AG04450 (cell line): ENCODE measurements around the gene GPATCH2. TPM values are rescaled to one million over a fixed set of nuclear protein-coding genes. Genes with fewer than 3 reads are reported as not detected.

Experiments used
- CTCF ChIA-PET: fragments of 300-600, 350-600 bp; formaldehyde crosslinking; extraction: SDS; loops from one replicate; lab custom pipeline; 2022; ENCODE audit warnings: antibody characterized with exemption, inconsistent platforms; lab: Charles Lee
- POLR2A ChIA-PET: fragments of 350-600 bp; formaldehyde crosslinking; extraction: SDS; loops from one replicate; lab custom pipeline; 2021; ENCODE audit warnings: antibody characterized with exemption, inconsistent platforms; lab: Yijun Ruan, JAX
- DNase-seq: peaks from one replicate; pipeline ENCODE4 v3.0.0-alpha.2; 2011; ENCODE audit warnings: low read depth, low spot score
- H3K27ac ChIP-seq: one replicate; pipeline ENCODE4 v1.5.1; 2012; ENCODE audit warnings: low read depth, low read length, control low read depth
- H3K27me3 ChIP-seq: one replicate; pipeline ENCODE4 v1.6.0; 2012; ENCODE audit warnings: low read length; ENCODE audit not compliant: control insufficient read depth, insufficient read depth
- H3K4me3 ChIP-seq: 2 replicates; pipeline ENCODE4 v1.5.1; 2011; ENCODE audit warnings: mild to moderate bottlenecking, low read depth, low read length, control low read depth
- H3K9me3 ChIP-seq: 2 replicates; pipeline ENCODE4 v1.5.1; 2012; ENCODE audit warnings: low read length; ENCODE audit not compliant: control insufficient read depth, insufficient read depth
- polyA plus RNA-seq: library from polyadenylated mRNA; depleted of rRNA; stranded (reverse); fragments of >200 nt; gene quantifications from 2 replicates; pipeline ENCODE4 v1.2.3, GENCODE V29; 2011
- TF ChIP-seq, protein P1 (sequence below): IDR thresholded peaks from 2 replicates; pipeline ENCODE4 v1.5.1; 2011; ENCODE audit warnings: low read depth, low read length, control low read depth, inconsistent platforms

Gene GPATCH2
- polyA plus RNA-seq, 1 experiment: 11.1 TPM

GRCh38 chr1:217418269-217419193 is 212.4 kb downstream of the GPATCH2 start:
- peak; percentile 18 for DNase-seq
- peak overlapping the region; percentile 68 for H3K27ac ChIP-seq
- ChIA-PET POLR2A (interaction anchor here (0.7 kb wide), 1 partner anchor 212 kb away, joined by 4 read pairs; the partner anchor contains the start of genes GPATCH2 and SPATA17), CTCF (interaction anchor here (0.9 to 2.1 kb wide), 4 partner anchors 16 to 668 kb away, joined by 3 to 13 read pairs (median 4); no protein-coding TSS in a partner anchor)
- no peaks in the 10 kb centered on the region for H3K27me3 ChIP-seq
- H3K4me3 ChIP-seq: peak overlapping the region; percentile 31; the same call in 1 of the 2 replicates
- no peaks in the 10 kb centered on the region for H3K9me3 ChIP-seq
- TF ChIP-seq, protein P1, sequence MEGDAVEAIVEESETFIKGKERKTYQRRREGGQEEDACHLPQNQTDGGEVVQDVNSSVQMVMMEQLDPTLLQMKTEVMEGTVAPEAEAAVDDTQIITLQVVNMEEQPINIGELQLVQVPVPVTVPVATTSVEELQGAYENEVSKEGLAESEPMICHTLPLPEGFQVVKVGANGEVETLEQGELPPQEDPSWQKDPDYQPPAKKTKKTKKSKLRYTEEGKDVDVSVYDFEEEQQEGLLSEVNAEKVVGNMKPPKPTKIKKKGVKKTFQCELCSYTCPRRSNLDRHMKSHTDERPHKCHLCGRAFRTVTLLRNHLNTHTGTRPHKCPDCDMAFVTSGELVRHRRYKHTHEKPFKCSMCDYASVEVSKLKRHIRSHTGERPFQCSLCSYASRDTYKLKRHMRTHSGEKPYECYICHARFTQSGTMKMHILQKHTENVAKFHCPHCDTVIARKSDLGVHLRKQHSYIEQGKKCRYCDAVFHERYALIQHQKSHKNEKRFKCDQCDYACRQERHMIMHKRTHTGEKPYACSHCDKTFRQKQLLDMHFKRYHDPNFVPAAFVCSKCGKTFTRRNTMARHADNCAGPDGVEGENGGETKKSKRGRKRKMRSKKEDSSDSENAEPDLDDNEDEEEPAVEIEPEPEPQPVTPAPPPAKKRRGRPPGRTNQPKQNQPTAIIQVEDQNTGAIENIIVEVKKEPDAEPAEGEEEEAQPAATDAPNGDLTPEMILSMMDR: no peak

- no peak for DNase-seq
- TF ChIP-seq, protein P1: no peak
- no peaks in the 10 kb centered on the region for H3K27me3 ChIP-seq
- CTCF ChIA-PET: interaction anchor here (2.1 kb wide), 1 partner anchor 243 kb away, joined by 13 read pairs; no protein-coding TSS in a partner anchor
- no peak overlapping the region for H3K27ac ChIP-seq
- POLR2A ChIA-PET: no interaction called here
- no peaks in the 10 kb centered on the region for H3K9me3 ChIP-seq
- H3K4me3 ChIP-seq: no peak overlapping the region
Observed at GRCh38 chr1:217417363-217417762, 213.5 kb downstream of the GPATCH2 start.

DNA sequence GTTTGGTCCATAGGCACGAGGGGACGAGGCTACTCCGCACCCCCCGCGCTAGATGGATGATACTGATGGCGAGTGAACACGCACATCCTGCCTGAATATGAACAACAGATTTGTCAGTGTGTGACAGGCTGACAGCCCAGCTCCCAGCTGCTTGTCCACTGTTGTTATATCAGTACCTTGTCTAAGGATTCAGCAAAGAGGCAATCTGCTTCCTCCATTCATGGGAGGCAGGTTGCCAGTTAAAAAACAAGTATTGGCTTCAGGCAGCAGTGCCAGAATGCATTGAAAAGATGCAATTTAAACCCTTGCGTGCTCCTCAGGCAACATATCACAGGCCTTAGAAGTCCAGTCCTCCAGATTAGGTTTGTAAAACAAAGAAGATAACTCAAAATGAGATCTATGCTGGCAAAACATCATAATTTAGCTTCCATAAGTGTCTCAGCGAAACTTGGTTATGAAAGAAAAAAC is 223.3 kb downstream of the GPATCH2 start:
- peak overlapping the region; percentile 38 for H3K4me3 ChIP-seq
- CTCF ChIA-PET: interaction anchor here (1.0 kb wide), 1 partner anchor 253 kb away, joined by 5 read pairs; no protein-coding TSS in a partner anchor
- DNase-seq: no peak
- H3K27ac ChIP-seq: no peak overlapping the region
- H3K9me3 ChIP-seq: no peaks in the 10 kb centered on the region
- H3K27me3 ChIP-seq: no peaks in the 10 kb centered on the region
- POLR2A ChIA-PET: no interaction called here
- TF ChIP-seq, protein P1: no peak

GRCh38 chr1:217403026-217403720 is 227.7 kb downstream of the GPATCH2 start:
- TF ChIP-seq, protein P1: no peak
- ChIA-PET POLR2A (no interaction called here), CTCF (no interaction called here)
- H3K4me3 ChIP-seq: no peak overlapping the region
- H3K27ac ChIP-seq: no peak overlapping the region
- no peaks in the 10 kb centered on the region for H3K27me3 ChIP-seq
- DNase-seq: no peak
- no peaks in the 10 kb centered on the region for H3K9me3 ChIP-seq
